Heart left ventricle (tissue), 13 donors: ENCODE measurements around the gene EXOC1L.

ENCODE experiments used
- CTCF ChIP-seq, 12 donors: fragments of 200-600 bp; sonication (generic) in 4 of 12; IDR thresholded peaks; one replicate each; pipeline versions ENCODE4 v1.5.0 to v1.8.0; 2018 to 2022; ENCODE audit warnings: antibody characterized with exemption in 12 of 12, mild to moderate bottlenecking in 5 of 12
- POLR2A ChIP-seq, 2 donors: fragments of 450-650 bp; IDR thresholded peaks; one replicate each; pipeline ENCODE4 v1.6.1; 2017; ENCODE audit warnings: antibody characterized with exemption in 2 of 2, mild to moderate bottlenecking in 2 of 2, moderate library complexity in 2 of 2
- donor health status: ischemic (EF 13 %, LVEDD 7.1; RV severe dilation, severe dysfunction).
- donor health status: DM: no; HTN: yes; CAD: no.
- donor health status: DM: no; HTN: no; CAD: no.
- donor health status: ischemic (EF 25% LVEDD 6.9; RV normal size, moderate dysfunction).
- donor health status: ischemic (EF 25% LVEDD 5.7; RV mildly dilated, moderate dysfunction).
- donor health status: ischemic (EF 35%, LVEDD 5.7; RV mildly dilated, moderate dysfunction).
- donor health status: nonischemic (EF 11% LVEDD 7.7; RV severe dilation, severe dysfunction).
- donor health status: DM: yes; HTN: yes; CAD: no.
- donor health status: PGD.
- donor health status: ischemic (EF 29% LVEDD 5.4; RV normal size, mild dysfunction).
- donor health status: nonischemic (EF 23%, LVEDD 6.1; RV moderate dilation, normal function).

- no peak for TF ChIP-seq CTCF (IDR thresholded peaks at IDR 0.05)
- TF ChIP-seq POLR2A (IDR thresholded peaks at IDR 0.05) = no peak
Measured at GRCh38 chr4:55857586-55857985, 38.0 kb downstream of the EXOC1L start.
